Ovary (tissue), 9 donors: Measurements from ENCODE around the gene PBX1. TPM values are rescaled to one million over a fixed set of nuclear protein-coding genes. Genes with fewer than 3 reads are reported as not detected.

Experiments used
- DNase-seq, 5 donors: peaks; one replicate each; pipeline ENCODE4 v3.0.0-alpha.2; 2019 to 2020
- H3K27ac ChIP-seq, 2 donors: fragments of 200-600 bp; one replicate each; pipeline versions ENCODE4 v1.5.1 to v1.8.0; 2019 to 2022
- H3K27me3 ChIP-seq: fragments of 200-600 bp; one replicate; pipeline ENCODE4 v1.8.0; 2022
- H3K36me3 ChIP-seq: fragments of 200-600 bp; sonication (generic); one replicate; pipeline ENCODE4 v1.5.1; 2019
- H3K4me1 ChIP-seq: one replicate; pipeline ENCODE4 v1.8.1; 2013; ENCODE audit warnings: mild to moderate bottlenecking, moderate library complexity; ENCODE audit not compliant: insufficient read depth
- H3K4me3 ChIP-seq: fragments of 200-600 bp; sonication (generic); one replicate; pipeline ENCODE4 v1.5.1; 2017
- H3K9me3 ChIP-seq, 2 donors: fragments of 200-600 bp in 1 of 2; sonication (generic) in 1 of 2; one replicate each; pipeline versions ENCODE4 v1.5.1 to v1.8.1; 2013 to 2019; ENCODE audit warnings: mild to moderate bottlenecking in 1 of 2, moderate library complexity in 1 of 2
- CTCF ChIP-seq, 3 donors: fragments of 450-650 bp in 2 of 3; fragments of 200-600 bp in 1 of 3; IDR thresholded peaks; one replicate each; pipeline versions ENCODE4 v1.5.1 to v1.8.0; 2016 to 2022; ENCODE audit warnings: antibody characterized with exemption in 3 of 3, mild to moderate bottlenecking in 1 of 3
- EP300 ChIP-seq: sonication (generic); formaldehyde crosslinking; IDR thresholded peaks from one replicate; pipeline ENCODE4 v1.6.1; 2017; ENCODE audit warnings: antibody characterized with exemption
- POLR2A ChIP-seq: fragments of 450-650 bp; IDR thresholded peaks from one replicate; pipeline ENCODE4 v1.6.1; 2017; ENCODE audit warnings: antibody characterized with exemption, mild to moderate bottlenecking, moderate library complexity
- WGBS, 3 donors: extraction: QIAGEN DNeasy Blood & Tissue Kit in 1 of 3; methylation state at CpG; one replicate each; pipeline versions ENCODE4 v1.1.5 to v1.1.7; 2013 to 2017; 5-methylcytosine and 5-hydroxymethylcytosine counted together
- intact Hi-C, 4 donors: fragments of 100-400 bp; cut with DNase I; formaldehyde crosslinking; loops; one replicate each; pipeline versions ENCODE4 v1.11.0 to v1.15.1; 2022 to 2023
- polyA plus RNA-seq, 2 donors: library from polyadenylated mRNA; stranded (reverse); fragments of 200-250 nt in 1 of 2; fragments of 350-450 nt in 1 of 2; fragmentation: Illumina TruSeq in 1 of 2; extraction: RNeasy Lipid Tissue Mini Kit (QIAGEN cat#74804) in 1 of 2; gene quantifications; one replicate each; pipeline ENCODE4 v1.2.3, GENCODE V29; 2013 to 2014
- total RNA-seq, 7 donors: library from RNA; depleted of rRNA in 2 of 7; stranded (reverse); fragments of >200 nt in 2 of 7; fragmentation: NEBNext Ultra II Directional in 3 of 7; extraction: Animal tissue kit (Norgen Biotek cat#: 25700) in 3 of 7; gene quantifications; one replicate each; pipeline versions ENCODE4 v1.1.0 to v1.2.4, GENCODE V29; 2016 to 2023
- donor health status: DM: no; HTN: no; CAD: no; lungs with moderate emphysema.
- donor health status: DM: no; HTN: no; CAD: no.
- donor health status: Bipolar disorder and iron deficiency.
- donor health status: DM: yes; HTN: yes; CAD: no.
- donor health status: DM: no; HTN: no; CAD: no.
- donor health status: DM: yes; HTN: yes; CAD: no.

Gene PBX1
- total and polyA plus RNA-seq, 9 donors = 43.7 to 220 (median 142) TPM

GRCh38 chr1:164562061-164562460 is 3.1 kb downstream of the PBX1 start:
- Histone ChIP-seq H3K4me1 (peaks cover 4% of the 10 kb centered on the region), H3K4me3 (peak overlapping the region; percentile 71), H3K27ac (peak overlapping the region in 1 of 2 donors; percentile 91), H3K27me3 (no peaks in the 10 kb centered on the region), H3K9me3 (no peaks in the 10 kb centered on the region), H3K36me3 (no peaks in the 10 kb centered on the region)
- TF ChIP-seq CTCF (IDR thresholded peaks at IDR 0.05) (no peak), POLR2A (no peak), EP300 (no peak)
- intact Hi-C loops = loop anchor here in 2 of 4 donors (10.0 kb wide), 2 partner anchors 223 to 233 kb away; no protein-coding TSS in a partner anchor
- DNase-seq = no peak

- intact Hi-C loops = loop anchor here in 2 of 4 donors (10.0 kb wide), 2 partner anchors 222 to 232 kb away; no protein-coding TSS in a partner anchor
- DNase-seq = no peak
- Histone ChIP-seq H3K4me1 (peaks cover 4% of the 10 kb centered on the region), H3K4me3 (peak overlapping the region; percentile 71), H3K36me3 (no peaks in the 10 kb centered on the region), H3K27me3 (no peaks in the 10 kb centered on the region), H3K27ac (peak overlapping the region in 1 of 2 donors; percentile 7), H3K9me3 (no peaks in the 10 kb centered on the region)
- WGBS, 3 donors = 3 to 12% (median 8%) methylated on average over 4 of the region's 4 CpGs
- TF ChIP-seq POLR2A (no peak), CTCF (IDR thresholded peaks at IDR 0.05) (no peak), EP300 (no peak)
These were observed 3.5 kb downstream of the PBX1 start for GRCh38 chr1:164562511-164562910.

GRCh38 chr1:164562947-164563520 is 4.0 kb downstream of the PBX1 start:
- intact Hi-C loops = loop anchor here in 2 of 4 donors (10.0 kb wide), 2 partner anchors 222 to 232 kb away; no protein-coding TSS in a partner anchor
- H3K27me3 ChIP-seq = no peaks in the 10 kb centered on the region
- peak overlapping the region; percentile 71 for H3K4me3 ChIP-seq
- H3K27ac ChIP-seq = peak overlapping the region in 1 of 2 donors; percentile 7
- no peaks in the 10 kb centered on the region for H3K36me3 ChIP-seq
- TF ChIP-seq CTCF (IDR thresholded peaks at IDR 0.05) (no peak), POLR2A (no peak), EP300 (no peak)
- 12 to 19% (median 12%) methylated on average over 3 of the region's 3 CpGs for WGBS, 3 donors
- no peaks in the 10 kb centered on the region for H3K9me3 ChIP-seq
- no peak for DNase-seq
- H3K4me1 ChIP-seq = peaks cover 4% of the 10 kb centered on the region

- H3K36me3 ChIP-seq = no peaks in the 10 kb centered on the region
- intact Hi-C loops = loop anchor here in 2 of 4 donors (10.0 kb wide), 2 partner anchors 221 to 231 kb away; no protein-coding TSS in a partner anchor
- 15 to 21% (median 18%) methylated on average over 10 of the region's 10 CpGs for WGBS, 3 donors
- peaks cover 6% of the 10 kb centered on the region for H3K4me1 ChIP-seq
- peak overlapping the region; percentile 39 to 66 for H3K27ac ChIP-seq
- peak overlapping the region; percentile 71 for H3K4me3 ChIP-seq
- H3K27me3 ChIP-seq = no peaks in the 10 kb centered on the region
- no peak for TF ChIP-seq POLR2A
- TF ChIP-seq CTCF (IDR thresholded peaks at IDR 0.05) = no peak
- no peak for TF ChIP-seq EP300
- no peaks in the 10 kb centered on the region for H3K9me3 ChIP-seq
- no peak for DNase-seq
These were observed 4.9 kb downstream of the PBX1 start for GRCh38 chr1:164563721-164564360.
